ENCODE data around the gene RBM48. TPM values are rescaled to one million over a fixed set of nuclear protein-coding genes. Genes with fewer than 3 reads are reported as not detected.

RBM48 gene
- total RNA-seq, 3 donors from 2014 or later (not counting 1 experiment from before 2014, with no cell fraction given): 32.2 to 42.4 (median 35.7) TPM

DNA sequence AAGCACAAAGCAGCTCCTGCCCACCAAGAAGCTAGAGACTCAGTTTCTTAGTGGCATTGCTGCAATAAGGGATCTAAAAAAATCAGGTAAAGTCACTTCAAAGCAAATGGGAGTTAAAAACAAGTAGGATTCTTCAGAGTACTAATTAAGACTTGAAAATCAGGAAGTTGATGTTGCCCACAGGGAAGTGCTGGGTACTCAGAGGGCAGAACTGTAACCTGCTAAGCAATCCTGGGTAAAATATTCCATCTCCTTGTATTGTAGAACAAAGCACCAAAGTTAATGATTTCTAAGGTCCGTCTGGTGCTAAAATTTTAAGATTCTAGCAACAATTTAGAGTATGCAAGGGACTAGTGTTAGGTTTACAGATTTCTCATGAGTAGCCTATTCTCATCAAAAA is 8.6 kb upstream of the RBM48 start:
- no peaks in the 10 kb centered on the region for H3K4me1 ChIP-seq (ENCODE audit: control insufficient read depth, insufficient read depth, low read length)
- H3K9me3 ChIP-seq (ENCODE audit: control insufficient read depth, insufficient read depth, low read length): no peaks in the 10 kb centered on the region
- intact Hi-C loops (cut with micrococcal nuclease): loop anchor here (10.0 kb wide), 1 partner anchor 535 kb away; no protein-coding TSS in a partner anchor
- H3K36me3 ChIP-seq (ENCODE audit: control insufficient read depth, insufficient read depth, low read length): peaks cover 16% of the 10 kb centered on the region
- no peaks in the 10 kb centered on the region for H3K9me3 Mint-ChIP-seq
- no peak overlapping the region for H3K27ac Mint-ChIP-seq
- H3K4me1 Mint-ChIP-seq: no peaks in the 10 kb centered on the region
- ATAC-seq (no peak), DNase-seq (no peak)
- TF ChIP-seq, protein P1, sequence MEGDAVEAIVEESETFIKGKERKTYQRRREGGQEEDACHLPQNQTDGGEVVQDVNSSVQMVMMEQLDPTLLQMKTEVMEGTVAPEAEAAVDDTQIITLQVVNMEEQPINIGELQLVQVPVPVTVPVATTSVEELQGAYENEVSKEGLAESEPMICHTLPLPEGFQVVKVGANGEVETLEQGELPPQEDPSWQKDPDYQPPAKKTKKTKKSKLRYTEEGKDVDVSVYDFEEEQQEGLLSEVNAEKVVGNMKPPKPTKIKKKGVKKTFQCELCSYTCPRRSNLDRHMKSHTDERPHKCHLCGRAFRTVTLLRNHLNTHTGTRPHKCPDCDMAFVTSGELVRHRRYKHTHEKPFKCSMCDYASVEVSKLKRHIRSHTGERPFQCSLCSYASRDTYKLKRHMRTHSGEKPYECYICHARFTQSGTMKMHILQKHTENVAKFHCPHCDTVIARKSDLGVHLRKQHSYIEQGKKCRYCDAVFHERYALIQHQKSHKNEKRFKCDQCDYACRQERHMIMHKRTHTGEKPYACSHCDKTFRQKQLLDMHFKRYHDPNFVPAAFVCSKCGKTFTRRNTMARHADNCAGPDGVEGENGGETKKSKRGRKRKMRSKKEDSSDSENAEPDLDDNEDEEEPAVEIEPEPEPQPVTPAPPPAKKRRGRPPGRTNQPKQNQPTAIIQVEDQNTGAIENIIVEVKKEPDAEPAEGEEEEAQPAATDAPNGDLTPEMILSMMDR (IDR thresholded peaks at IDR 0.05): no peak
- H3K27ac ChIP-seq (ENCODE audit: low read length): no peak overlapping the region
- no peak overlapping the region for H3K4me3 ChIP-seq (ENCODE audit: low read length)
- WGBS (ENCODE audit: insufficient coverage): 80% methylated on average over 1 of the region's 1 CpG
- H3K27me3 Mint-ChIP-seq (ENCODE audit: low read depth in 2 of 2): no peaks in the 10 kb centered on the region
- H3K4me3 Mint-ChIP-seq: no peak overlapping the region
- H3K36me3 Mint-ChIP-seq: peaks cover 10% of the 10 kb centered on the region
- no peaks in the 10 kb centered on the region for H3K27me3 ChIP-seq (ENCODE audit: control insufficient read depth, insufficient read depth, low read length)

DNA sequence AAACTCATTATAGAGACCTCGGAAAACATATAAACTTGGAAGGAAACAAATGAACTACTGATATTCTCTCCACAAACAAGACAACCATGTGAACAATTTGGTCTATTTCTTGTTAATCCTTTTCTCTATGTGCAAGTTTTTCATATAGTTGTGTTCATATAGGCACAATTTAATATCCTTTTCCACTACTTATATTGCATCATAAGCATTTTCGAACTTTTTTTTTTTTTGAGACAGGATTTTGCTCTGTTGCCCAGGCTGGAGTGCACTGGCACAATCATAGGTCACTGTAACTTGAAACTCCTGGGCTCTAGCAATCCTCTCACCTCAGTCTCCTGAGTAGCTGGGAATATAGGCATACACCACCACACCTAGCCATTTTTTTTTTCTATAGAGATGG is 5.5 kb upstream of the RBM48 start:
- no peaks in the 10 kb centered on the region for H3K9me3 ChIP-seq (ENCODE audit: control insufficient read depth, insufficient read depth, low read length)
- H3K4me3 ChIP-seq (ENCODE audit: low read length): no peak overlapping the region
- peaks cover under 1% of the 10 kb centered on the region for H3K36me3 Mint-ChIP-seq
- no peak overlapping the region for H3K27ac ChIP-seq (ENCODE audit: low read length)
- no peak for DNase-seq
- H3K4me3 Mint-ChIP-seq: no peak overlapping the region
- H3K27me3 ChIP-seq (ENCODE audit: control insufficient read depth, insufficient read depth, low read length): no peaks in the 10 kb centered on the region
- TF ChIP-seq, protein P1 (IDR thresholded peaks at IDR 0.05): no peak
- peaks cover 10 to 17% of the 10 kb centered on the region in 2 donors for H3K4me1 Mint-ChIP-seq
- H3K4me1 ChIP-seq (ENCODE audit: control insufficient read depth, insufficient read depth, low read length): peaks cover 3% of the 10 kb centered on the region
- no peaks in the 10 kb centered on the region for H3K27me3 Mint-ChIP-seq (ENCODE audit: low read depth in 2 of 2)
- no peaks in the 10 kb centered on the region for H3K9me3 Mint-ChIP-seq
- WGBS (ENCODE audit: insufficient coverage): 100% methylated on average over 1 of the region's 2 CpGs
- no peak overlapping the region for H3K27ac Mint-ChIP-seq
- no peak for ATAC-seq
- intact Hi-C loops (cut with micrococcal nuclease): loop anchor here (10.0 kb wide), 1 partner anchor 532 kb away; no protein-coding TSS in a partner anchor
- no peaks in the 10 kb centered on the region for H3K36me3 ChIP-seq (ENCODE audit: control insufficient read depth, insufficient read depth, low read length)

DNA sequence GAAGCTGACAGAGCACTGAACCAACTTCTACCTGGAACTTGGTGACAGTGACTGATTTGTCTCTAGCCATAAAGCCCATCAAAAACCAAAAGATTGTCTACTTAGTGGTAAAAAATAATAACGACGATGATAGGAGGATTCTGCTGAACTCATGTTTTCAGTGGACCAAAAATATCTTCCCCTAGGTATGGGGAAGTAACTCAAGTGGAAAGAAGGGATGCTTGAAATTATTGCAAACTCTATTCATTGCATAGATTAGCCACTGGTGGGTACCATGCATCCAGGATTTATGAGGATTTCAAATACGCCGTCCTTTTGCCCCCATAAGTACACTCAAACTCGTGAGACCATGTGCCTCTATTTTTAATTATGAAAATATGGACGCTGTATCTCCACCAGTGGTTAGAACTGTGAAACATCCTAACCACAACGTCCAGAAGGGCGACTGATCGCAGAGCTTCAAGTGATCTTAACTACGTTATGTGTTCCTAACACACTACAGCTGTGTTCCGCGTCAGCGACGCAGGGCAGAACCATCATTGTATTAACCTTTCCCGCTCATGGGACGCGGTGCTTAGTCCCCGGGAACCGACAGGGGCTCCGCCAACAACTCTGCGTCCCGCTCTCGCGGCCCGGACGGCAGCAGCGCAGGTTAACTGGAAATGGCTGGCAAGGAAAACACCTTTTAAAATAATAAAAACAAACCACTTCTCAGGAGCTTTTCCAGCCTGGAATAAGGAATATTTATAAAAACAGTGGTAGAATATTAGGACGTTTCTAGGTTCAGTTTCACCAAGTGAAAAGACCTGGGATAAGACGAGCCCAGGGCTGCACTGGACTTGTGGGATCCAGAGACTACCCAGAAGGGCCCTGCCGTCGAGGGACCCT is 1.1 kb upstream of the RBM48 start:
- no peaks in the 10 kb centered on the region for H3K27me3 Mint-ChIP-seq (ENCODE audit: low read depth in 2 of 2)
- H3K9me3 Mint-ChIP-seq: no peaks in the 10 kb centered on the region
- Histone ChIP-seq H3K4me1 (ENCODE audit: control insufficient read depth, insufficient read depth, low read length) (peaks cover 3% of the 10 kb centered on the region), H3K4me3 (ENCODE audit: low read length) (peak overlapping the region; percentile 67), H3K9me3 (ENCODE audit: control insufficient read depth, insufficient read depth, low read length) (no peaks in the 10 kb centered on the region), H3K27ac (ENCODE audit: low read length) (peak overlapping the region; percentile 76), H3K27me3 (ENCODE audit: control insufficient read depth, insufficient read depth, low read length) (no peaks in the 10 kb centered on the region), H3K36me3 (ENCODE audit: control insufficient read depth, insufficient read depth, low read length) (peaks cover 15% of the 10 kb centered on the region)
- ATAC-seq: peak; percentile 5 to 21 (median 9)
- peak; percentile 35 to 73 for DNase-seq
- WGBS (ENCODE audit: insufficient coverage): 0% methylated on average over 31 of the region's 31 CpGs
- peak overlapping the region; percentile 97 for H3K4me3 Mint-ChIP-seq
- intact Hi-C loops (cut with micrococcal nuclease): loop anchor here (1.0 to 10.0 kb wide), 7 partner anchors 63 to 591 kb away; partner anchors contain the start of genes AKAP9, CYP51A1 and FAM133B
- H3K36me3 Mint-ChIP-seq: peaks cover 17% of the 10 kb centered on the region
- peak overlapping the region; percentile 90 to 97 for H3K27ac Mint-ChIP-seq
- peaks cover 22 to 31% of the 10 kb centered on the region in 2 donors for H3K4me1 Mint-ChIP-seq
- TF ChIP-seq, protein P1 (IDR thresholded peaks at IDR 0.05): no peak

All from natural killer cell (primary cell).